Colon (tissue), 2 donors: ENCODE data around the gene OTULIN.

Experiments used
- FAIRE-seq: peaks from 2 replicates; lab custom pipeline; 2012; peaks lifted over from hg19 to GRCh38; lab: Jason Lieb, UNC
- donor health status: control.
- donor health status: control.

Gene OTULIN

GRCh38 chr5:14699159-14699558 lies 34.6 kb downstream of the OTULIN start:
- no peak for FAIRE-seq

GRCh38 chr5:14699807-14700400 lies 35.4 kb downstream of the OTULIN start:
- no peak for FAIRE-seq

DNA sequence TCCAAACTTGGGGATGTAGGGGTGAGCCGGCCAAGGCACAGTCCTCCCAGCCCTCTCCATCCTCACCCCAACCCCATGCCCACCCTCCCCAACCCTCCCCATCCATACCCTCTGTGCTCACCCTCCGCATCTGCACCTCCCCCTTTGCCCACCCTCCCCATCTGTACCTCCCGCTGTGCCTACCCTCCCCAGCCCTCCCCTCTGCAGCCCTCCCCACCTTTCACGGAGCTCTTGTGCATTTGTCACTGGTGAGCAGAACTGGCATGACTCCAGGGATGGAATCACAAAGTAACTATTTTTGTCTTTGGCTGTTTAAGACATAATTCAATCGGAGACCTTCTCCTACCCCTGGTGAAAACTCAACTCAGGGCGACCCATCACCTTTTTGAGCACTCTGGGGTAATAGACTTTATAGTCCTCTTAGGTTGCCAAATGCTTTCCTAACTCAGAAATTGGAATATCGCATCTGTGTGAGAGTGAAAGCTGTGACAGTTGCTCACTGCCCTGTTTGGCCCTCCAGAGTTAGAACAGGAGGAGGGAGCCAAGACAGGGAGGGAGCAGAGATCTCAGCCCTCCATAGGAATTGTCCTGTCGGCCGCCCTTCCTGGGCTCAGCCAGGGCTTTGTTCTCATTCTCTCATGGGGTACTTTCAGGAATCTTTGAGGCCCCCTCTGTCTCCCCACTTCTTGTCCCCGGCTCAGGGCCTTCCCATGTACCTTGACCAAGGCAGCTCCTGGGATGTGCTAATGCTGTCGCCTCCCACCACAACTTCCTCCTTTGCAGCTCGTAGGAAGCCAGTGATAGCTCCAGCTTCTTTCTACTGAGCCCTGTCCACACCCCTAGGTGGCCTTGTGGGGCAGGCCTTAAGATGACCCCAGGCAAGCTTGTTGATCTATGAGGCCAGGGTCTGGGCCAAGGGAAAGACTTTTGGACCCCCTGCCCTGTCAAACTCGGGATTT lies 36.2 kb downstream of the OTULIN start:
- FAIRE-seq, result no peak

- no peak for FAIRE-seq
These were observed 37.0 kb downstream of the OTULIN start for GRCh38 chr5:14701556-14701955.

GRCh38 chr5:14702238-14702839 lies 37.8 kb downstream of the OTULIN start:
- FAIRE-seq, result no peak

DNA sequence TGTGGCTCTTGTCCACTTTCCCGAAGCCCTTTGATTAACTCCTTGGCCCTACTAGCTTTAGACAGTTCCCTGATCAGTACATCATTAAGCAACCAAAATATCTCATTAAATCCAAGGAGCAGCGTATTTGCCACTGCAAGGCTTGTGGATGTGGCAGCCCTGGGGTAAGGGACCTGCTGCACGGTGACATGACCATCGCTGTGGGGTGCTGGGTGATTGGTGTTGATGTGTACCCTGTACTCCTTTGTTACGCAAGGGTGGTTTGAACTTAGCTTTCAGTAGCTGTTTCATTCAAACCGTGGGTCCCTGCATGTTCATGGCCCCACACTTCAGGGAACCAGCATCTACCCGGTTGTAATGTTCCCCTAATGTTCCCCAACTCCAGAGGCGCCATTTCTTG lies 41.0 kb downstream of the OTULIN start:
- FAIRE-seq, result no peak

DNA sequence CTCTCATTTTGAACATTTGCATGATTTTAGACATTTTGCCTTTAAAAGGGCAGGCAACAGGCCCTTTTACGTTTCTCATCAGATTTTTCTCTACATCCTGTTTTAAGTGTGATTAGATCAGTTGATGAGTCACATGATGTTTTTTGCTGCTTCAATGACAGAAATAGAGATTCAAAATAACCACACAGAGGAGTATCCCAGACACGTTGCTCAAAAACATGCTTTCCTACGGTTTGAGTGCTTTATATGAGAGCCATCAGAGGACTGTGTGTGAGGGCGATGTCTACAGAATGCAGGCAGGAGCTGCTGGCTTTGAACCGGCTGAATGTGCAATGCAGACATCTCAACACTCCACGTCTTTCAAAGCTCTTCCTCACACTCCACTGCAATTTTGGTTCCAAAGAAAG lies 42.1 kb downstream of the OTULIN start:
- FAIRE-seq, result no peak

- FAIRE-seq, result no peak
These were observed 43.4 kb downstream of the OTULIN start for GRCh38 chr5:14707811-14708390.

GRCh38 chr5:14708551-14708950 lies 44.0 kb downstream of the OTULIN start:
- no peak for FAIRE-seq

- FAIRE-seq, result no peak
These were observed 45.9 kb downstream of the OTULIN start for GRCh38 chr5:14710313-14710994.

- FAIRE-seq, result no peak
These were observed 47.6 kb downstream of the OTULIN start for GRCh38 chr5:14712131-14712530.

DNA sequence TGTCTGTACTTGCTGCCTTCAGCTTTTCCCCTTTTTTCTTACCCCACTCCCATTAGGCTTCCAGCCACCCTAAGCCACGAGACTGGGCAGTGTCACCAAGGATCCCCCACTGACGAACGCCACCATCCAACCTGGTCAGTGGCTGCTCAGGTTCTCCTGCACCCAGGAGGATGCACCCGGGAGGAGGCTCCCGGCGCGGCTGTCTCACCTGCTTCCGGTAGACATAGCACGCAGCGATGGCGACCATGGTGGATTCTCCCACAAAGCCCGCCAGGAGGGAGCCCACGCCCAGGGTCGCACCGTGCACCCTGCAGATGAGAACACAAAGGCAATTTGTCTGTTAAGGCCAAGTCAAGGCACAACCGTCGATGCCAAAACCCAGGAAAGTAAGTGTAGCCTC lies 48.1 kb downstream of the OTULIN start:
- FAIRE-seq, result no peak

DNA sequence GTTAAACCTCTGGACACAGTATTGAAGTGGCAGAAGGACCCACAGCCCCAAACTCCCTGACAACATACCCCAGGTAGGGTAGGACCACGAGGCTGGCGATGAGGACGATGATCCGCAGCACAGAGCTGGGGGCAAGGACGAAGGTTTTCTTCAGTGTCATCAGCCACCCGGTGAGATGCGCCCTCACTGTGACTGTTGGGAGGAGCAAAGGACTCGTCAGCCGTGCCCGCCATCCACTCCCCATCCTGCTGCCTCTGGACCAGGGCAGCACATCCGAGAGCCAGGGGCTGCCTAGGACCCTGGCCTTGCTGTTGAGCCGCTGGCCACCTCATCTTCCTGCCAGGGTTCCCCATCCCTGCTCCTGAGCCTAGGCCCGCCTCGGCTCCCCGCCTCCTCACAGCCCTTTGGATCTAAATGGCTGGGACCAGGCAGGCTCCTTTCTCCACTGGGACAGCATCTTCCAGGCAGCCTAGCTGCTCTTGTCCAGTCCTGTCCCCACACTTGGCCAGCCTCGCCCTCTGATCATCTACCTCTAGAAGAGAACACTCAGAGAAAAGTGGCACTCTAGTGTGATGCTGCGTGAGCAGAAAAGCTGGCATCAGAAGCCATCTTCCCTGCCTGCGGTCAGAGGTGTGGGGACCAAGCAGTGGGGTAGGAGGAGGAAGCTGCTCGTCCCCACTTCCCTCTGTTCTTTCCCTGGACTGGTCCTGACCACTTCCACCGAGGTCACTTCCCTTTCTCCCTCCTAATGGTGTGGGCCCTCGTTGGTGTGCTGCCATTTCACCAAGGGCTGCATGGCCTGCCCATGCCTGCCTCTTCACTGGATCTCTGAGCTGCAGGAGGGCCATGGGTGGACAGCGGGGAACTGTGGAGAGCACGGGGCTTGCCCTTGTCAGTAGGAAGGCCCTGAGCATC lies 49.2 kb downstream of the OTULIN start:
- FAIRE-seq, result no peak

DNA sequence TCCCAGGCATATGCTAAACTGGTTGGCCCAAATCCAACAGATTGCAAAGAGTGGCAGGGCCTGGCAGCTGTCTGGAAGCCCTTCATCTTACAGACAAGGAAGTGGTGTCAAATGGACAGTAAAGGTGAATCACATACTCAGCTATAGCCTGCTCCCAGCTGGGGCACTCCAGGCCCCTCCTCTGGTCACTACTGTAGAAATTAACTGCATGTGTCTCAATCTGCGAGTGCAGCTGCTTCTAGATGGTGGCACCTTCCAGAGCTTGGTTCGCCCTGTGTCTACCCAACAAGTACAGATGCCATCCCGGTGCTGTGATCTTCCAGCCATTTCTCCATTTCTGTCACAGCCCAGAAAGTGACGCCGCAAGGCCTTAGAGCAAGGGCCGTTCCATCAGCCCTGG lies 50.2 kb downstream of the OTULIN start:
- no peak for FAIRE-seq

GRCh38 chr5:14715481-14715880 lies 51.0 kb downstream of the OTULIN start:
- no peak for FAIRE-seq

GRCh38 chr5:14716755-14717752 lies 52.5 kb downstream of the OTULIN start:
- no peak for FAIRE-seq

- FAIRE-seq, result no peak
These were observed 54.3 kb downstream of the OTULIN start for GRCh38 chr5:14718778-14719177.

- no peak for FAIRE-seq
These were observed 55.9 kb downstream of the OTULIN start for GRCh38 chr5:14720236-14720923.

- no peak for FAIRE-seq
These were observed 57.6 kb downstream of the OTULIN start for GRCh38 chr5:14721990-14722656.
